GM19351 (cell line): Measurements from ENCODE around the gene NFILZ.

ENCODE experiments used
- ATAC-seq: cut with Tn5 transposase; IDR thresholded peaks from one replicate; pipeline ENCODE4 v1.9.1; 2021; ENCODE audit warnings: mild to moderate bottlenecking, moderate library complexity; ENCODE audit not compliant: unreplicated experiment

Gene NFILZ

GRCh38 chr19:8641221-8641907 is 10.9 kb downstream of the NFILZ start:
- no peak for ATAC-seq

DNA sequence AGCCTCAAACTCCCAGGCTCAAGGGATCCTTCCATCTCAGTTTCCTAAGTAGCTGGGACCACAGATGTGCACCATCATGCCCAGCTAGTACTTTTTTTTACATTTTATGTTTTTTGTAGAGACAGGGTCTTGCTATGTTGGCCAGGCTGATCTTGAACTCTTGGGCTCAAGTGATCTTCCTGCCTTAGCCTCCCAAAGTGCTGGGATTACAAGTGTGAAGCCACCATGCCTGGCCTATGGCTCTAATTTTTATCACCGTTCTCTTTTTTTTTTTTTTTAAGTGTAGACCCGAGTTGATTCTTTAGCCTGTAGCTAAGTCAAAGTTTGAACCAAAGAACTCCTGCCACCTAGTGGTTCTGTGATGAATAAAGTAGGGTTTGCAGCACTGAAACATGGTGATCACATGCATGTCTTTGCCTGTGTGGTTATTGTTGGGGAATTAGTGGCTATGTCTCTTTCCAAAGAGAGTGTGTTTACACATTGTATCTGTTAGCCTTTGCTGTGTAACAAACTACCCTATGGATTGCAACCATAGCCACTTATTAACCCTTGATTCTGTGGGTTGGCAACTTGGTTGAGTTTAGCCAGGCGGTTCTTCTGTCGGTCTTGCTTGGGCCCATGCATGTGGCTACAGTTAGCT is 11.6 kb downstream of the NFILZ start:
- no peak for ATAC-seq

DNA sequence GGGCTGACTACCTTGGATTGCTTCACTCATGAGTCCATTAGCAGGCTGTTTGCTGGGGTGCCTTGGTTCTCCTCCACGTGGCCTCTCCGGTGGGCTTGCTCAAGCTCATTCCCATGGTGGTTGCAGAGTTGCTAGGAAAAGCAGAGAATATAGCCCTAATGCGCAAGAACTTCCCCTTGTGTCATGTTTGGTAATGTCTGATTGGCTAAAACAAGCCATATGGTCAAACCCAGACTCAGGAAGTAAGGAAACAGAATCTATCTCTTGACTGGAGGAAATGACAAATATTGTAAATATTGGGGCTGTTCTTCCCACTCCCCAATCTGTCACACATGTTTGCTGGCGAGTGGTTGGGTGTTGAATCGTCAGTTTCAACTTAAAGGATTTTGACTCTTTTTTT is 12.1 kb downstream of the NFILZ start:
- ATAC-seq = no peak

GRCh38 chr19:8643860-8644653 is 13.6 kb downstream of the NFILZ start:
- ATAC-seq = no peak

DNA sequence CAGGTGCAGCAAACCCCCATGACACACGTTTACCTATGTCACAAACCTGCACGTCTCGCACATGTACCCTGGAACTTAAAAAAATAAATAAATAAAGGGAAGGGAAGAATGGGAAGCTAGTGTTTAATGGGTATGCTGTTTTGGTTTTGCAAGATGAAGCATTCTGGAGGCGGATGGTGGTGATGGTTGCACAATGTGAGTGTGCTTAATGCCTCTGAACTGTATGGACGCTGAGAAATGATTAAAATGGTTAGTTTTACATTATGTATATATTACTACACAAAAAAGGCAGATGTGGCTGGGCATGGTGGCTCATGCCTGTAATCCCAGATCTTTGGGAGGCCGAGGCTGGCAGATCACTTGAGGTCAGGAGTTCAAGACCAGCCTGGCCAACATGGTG is 17.8 kb downstream of the NFILZ start:
- no peak for ATAC-seq

DNA sequence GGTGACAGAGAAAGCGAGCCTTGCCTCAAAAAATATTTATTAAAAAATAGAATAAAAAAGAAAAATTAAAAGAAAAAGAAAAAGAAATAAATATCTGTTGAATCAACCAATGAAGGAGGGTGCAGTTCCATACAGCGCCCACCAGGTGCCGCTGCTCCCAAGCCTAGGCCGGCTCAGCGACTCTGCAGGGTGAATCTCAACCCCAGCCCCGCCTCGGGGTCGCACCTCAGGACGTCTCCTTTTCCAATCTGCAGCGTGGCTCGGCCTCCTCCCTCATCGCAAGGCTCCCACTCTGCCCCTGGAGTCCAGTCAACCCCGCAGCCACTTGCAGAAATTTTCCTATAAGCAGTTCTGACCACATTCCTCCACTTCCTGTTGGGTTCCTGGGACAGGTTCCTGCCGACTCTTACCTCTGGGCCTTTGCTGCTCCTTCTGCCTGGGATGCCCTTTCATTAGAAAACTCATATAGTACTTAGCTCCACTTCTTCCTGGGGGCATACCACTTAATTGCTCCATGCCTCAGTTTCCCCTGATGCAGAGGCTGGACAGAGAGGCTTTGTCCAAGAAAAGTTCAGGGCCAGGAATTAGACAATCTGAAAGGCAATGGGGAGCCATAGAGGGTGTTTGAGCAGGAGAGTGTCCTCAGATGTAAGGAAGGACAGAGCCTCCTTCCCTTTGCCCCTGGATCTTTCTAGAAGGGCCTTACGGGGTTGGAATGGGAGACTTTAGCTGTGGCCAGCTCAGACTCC is 24.3 kb downstream of the NFILZ start:
- no peak for ATAC-seq

GRCh38 chr19:8655340-8655709 is 24.9 kb downstream of the NFILZ start:
- ATAC-seq = no peak

DNA sequence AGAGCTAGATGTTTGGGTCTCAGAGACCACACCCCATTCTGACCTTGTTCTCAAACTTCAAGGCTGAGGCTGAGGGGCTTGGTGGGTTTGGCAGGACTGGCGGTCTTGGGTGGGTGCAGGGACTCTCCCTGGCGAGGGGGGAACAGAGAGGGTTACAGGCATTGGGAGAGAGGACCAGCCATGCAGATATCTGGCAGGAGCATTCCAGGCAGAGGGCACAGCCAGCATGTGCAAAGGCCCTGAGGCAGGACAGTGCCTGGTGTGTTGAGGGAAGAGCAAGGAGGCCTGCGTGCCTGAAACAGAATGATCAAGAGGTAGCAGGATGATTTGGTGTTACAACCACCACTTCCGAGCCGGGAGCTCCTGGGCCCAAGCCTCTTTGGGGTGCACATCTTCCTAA is 27.4 kb downstream of the NFILZ start:
- ATAC-seq = no peak

- ATAC-seq = no peak
These were observed 29.5 kb downstream of the NFILZ start for GRCh38 chr19:8659905-8660304.

GRCh38 chr19:8662263-8662662 is 31.8 kb downstream of the NFILZ start:
- no peak for ATAC-seq

DNA sequence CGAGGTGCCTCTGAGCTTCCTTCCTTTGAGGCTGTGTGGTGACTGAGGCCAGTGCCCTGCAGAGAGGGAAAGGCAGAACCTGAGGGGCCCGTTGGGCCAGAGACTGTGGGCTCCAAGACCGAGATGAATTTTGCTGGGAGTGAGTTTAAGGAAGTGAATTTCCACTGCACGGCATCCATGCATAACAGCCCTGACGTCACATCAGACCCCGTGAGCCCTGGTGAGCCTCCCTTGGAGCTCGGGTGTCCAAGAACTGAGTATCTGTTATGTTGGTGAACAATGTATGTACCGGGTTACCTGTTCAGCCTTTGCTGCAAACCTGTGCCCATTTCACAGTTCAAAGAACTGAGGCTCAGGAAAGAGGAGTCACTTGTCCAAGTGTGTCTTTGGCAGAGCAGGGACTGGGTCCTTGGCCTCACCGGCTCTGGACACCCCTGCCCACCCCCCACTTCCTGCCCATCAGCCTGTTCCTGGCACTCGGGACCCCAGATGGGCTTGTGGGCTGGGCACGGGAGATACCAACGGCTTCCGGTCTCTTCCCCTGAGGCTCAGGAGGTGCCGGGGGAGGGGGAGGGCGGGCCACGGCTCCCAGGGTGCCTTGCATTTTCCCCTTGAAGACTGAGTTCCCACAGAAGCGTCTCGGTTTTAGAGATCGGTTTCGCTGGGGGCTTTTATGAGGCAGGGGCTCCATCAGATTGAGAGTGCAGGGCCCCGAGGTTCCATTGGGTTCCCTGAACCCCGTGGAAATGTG is 33.7 kb downstream of the NFILZ start:
- ATAC-seq = no peak

DNA sequence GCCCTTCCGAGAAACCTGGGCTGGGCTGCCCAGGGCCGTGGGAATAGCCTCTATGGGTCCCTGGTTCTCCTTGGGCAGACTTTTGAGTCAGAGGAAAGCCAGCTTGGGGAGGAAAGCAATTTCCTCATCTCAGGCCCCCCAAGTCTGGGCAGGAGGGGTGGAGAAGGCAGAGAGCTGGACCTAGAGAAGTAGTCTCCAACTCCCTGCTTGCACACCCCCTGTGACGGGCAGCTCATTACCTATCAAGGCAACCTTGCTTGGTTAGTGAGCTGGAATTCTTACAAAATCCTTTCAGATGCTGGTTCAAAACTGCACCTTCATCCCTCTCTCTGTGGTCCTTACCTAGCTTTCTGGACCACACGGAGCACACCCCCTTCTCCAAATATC is 34.2 kb downstream of the NFILZ start:
- ATAC-seq = no peak

DNA sequence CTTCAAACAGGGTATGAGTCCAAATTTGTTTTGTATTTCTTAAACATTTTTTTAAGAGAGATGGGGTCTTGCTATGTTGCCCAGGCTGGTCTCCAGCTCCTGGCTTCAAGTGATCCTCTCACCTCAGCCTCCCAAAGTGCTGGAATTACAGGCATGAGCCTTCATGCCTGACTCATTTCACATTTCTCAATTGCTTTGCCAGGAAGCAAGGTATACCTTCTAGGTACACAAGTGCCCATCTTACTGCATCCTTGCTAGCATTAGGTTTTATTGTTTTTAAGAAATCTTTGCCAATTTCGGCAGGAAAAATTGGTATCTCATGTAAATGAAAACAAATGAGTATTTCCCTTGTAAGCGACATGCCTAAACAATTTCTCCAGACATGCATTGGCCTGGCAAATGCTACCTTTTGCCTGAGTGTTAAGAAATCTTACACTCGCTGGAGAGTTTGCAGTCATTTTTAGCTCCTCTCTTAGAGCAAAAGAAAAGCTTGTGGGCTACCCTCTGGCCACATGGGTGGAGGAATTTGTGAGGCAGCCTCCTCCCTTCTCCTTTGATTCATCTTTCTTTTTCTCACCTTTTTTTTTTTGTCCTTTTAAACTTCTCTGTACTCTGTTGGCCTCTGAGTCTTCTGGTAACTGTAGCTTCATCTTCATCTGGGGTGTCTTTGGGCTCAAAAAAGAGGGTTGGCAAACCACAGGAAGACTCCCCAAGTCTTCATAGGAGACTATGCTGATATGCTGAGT is 35.2 kb downstream of the NFILZ start:
- no peak for ATAC-seq

- ATAC-seq = no peak
These were observed 36.5 kb downstream of the NFILZ start for GRCh38 chr19:8666814-8667405.

GRCh38 chr19:8673276-8673891 is 43.0 kb downstream of the NFILZ start:
- no peak for ATAC-seq

- no peak for ATAC-seq
These were observed 44.6 kb downstream of the NFILZ start for GRCh38 chr19:8675066-8675465.

DNA sequence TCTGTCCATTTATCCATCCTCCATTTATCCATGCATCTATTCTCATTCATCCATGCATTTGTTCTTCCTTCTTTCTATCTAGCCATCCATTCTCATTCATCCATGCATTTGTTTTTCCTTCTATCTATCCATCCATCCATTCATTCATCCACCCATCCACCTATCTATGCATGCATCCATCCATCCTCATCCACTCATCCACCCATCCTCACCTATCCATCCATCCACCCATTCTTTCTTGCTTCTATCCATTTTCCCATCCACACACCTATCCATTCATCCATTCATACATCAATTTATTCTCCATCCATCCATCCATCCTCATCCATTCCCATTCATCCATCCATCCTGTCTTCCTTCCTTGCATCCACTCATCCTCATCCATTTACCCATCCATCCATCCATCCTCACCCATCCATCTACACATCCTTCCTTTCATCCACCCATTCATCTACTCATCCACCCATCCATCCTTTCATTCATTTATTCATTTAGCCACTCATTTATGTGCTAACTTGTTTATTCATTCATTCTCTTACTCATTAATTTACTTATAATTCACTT is 47.9 kb downstream of the NFILZ start:
- ATAC-seq = no peak
